SK-N-SH (cell line): ENCODE results near the gene GRIK1. TPM values are rescaled to one million over a fixed set of nuclear protein-coding genes. Genes with fewer than 3 reads are reported as not detected.
"Not testable (repeated sequence)": the region's sequence is repeated elsewhere in the genome, so short reads cannot be mapped to it uniquely, and the experiment has no call there.

Experiments used
- CTCF ChIA-PET: fragments of 300-600, 350-600 bp; formaldehyde crosslinking; extraction: SDS; loops from one replicate; lab custom pipeline; 2021; lab: Yijun Ruan, JAX
- POLR2A ChIA-PET: fragments of 350-600 bp; sonication (Branson Sonifier 250); formaldehyde crosslinking; extraction: SDS; loops from one replicate; lab custom pipeline; 2020; ENCODE audit warnings: antibody characterized with exemption, inconsistent platforms; lab: Yijun Ruan, JAX
- DNase-seq: peaks from one replicate; pipeline ENCODE4 v3.0.0; 2012
- H2AFZ ChIP-seq: fragments of 200-600 bp; sonication (generic); 2 replicates; pipeline ENCODE4 v1.8.1; 2016; ENCODE audit warnings: antibody characterized with exemption, mild to moderate bottlenecking, low read depth
- H3F3A ChIP-seq: fragments of 200-600 bp; sonication (generic); replicated peaks from 2 replicates; pipeline ENCODE3; 2016; ENCODE audit warnings: antibody characterized with exemption, mild to moderate bottlenecking; ENCODE audit not compliant: insufficient read depth
- H3K27ac ChIP-seq, 2 experiments: fragments of 200-500 bp in 1 of 2; fragments of 200-600 bp in 1 of 2; sonication (Bioruptor generic) in 1 of 2; sonication (generic), shearing (Covaris generic) in 1 of 2; 2 replicates each; pipeline versions ENCODE4 v1.5.1 to v1.6.1; 2014 to 2016; ENCODE audit warnings: low read depth in 2 of 2, inconsistent platforms in 1 of 2, low read length in 1 of 2, mild to moderate bottlenecking in 1 of 2, mixed read lengths in 1 of 2
- H3K27me3 ChIP-seq: fragments of 200-600 bp; sonication (generic), shearing (Covaris generic); 2 replicates; pipeline ENCODE4 v1.6.1; 2016; ENCODE audit warnings: mixed run types; ENCODE audit not compliant: insufficient read depth
- H3K36me3 ChIP-seq, 2 experiments: fragments of 200-500 bp in 1 of 2; fragments of 200-600 bp in 1 of 2; sonication (Bioruptor generic) in 1 of 2; sonication (generic) in 1 of 2; replicated peaks in 1 of 2; 2 replicates each; pipeline versions ENCODE3 to v1.5.1; 2014 to 2016; ENCODE audit warnings: low read length in 1 of 2, mild to moderate bottlenecking in 1 of 2; ENCODE audit not compliant: insufficient read depth in 2 of 2, control insufficient read depth in 1 of 2
- H3K4me1 ChIP-seq, 2 experiments: fragments of 200-500 bp in 1 of 2; fragments of 200-600 bp in 1 of 2; sonication (Bioruptor generic) in 1 of 2; sonication (generic), shearing (Covaris generic) in 1 of 2; 2 replicates each; pipeline versions ENCODE4 v1.5.1 to v1.6.1; 2014 to 2016; ENCODE audit warnings: low read depth in 1 of 2, low read length in 1 of 2, mixed run types in 1 of 2; ENCODE audit not compliant: insufficient read depth in 2 of 2, control insufficient read depth in 1 of 2
- H3K4me2 ChIP-seq: fragments of 200-600 bp; sonication (generic), shearing (Covaris generic); 2 replicates; pipeline ENCODE4 v1.6.1; 2017; ENCODE audit warnings: mixed run types
- H3K4me3 ChIP-seq, 2 experiments: fragments of 200-500 bp in 1 of 2; fragments of 200-600 bp in 1 of 2; sonication (Bioruptor generic) in 1 of 2; sonication (generic), shearing (Covaris generic) in 1 of 2; 2 replicates each; pipeline versions ENCODE4 v1.5.1 to v1.8.1; 2014 to 2016; ENCODE audit warnings: low read depth in 2 of 2, inconsistent platforms in 1 of 2, low read length in 1 of 2, mild to moderate bottlenecking in 1 of 2, mixed read lengths in 1 of 2, moderate library complexity in 1 of 2
- H3K79me2 ChIP-seq: fragments of 200-600 bp; sonication (generic); 2 replicates; pipeline ENCODE4 v1.8.1; 2017; ENCODE audit warnings: mild to moderate bottlenecking; ENCODE audit not compliant: insufficient read depth
- H3K9ac ChIP-seq: fragments of 200-600 bp; sonication (generic); 2 replicates; pipeline ENCODE4 v1.6.1; 2017; ENCODE audit warnings: mixed run types
- H3K9me2 ChIP-seq: fragments of 200-600 bp; sonication (generic); 2 replicates; pipeline ENCODE4 v1.6.1; 2017; ENCODE audit warnings: mixed run types
- H3K9me3 ChIP-seq: fragments of 200-600 bp; sonication (generic); 2 replicates; pipeline ENCODE4 v1.6.1; 2017; ENCODE audit warnings: mixed run types, mild to moderate bottlenecking, moderate library complexity
- H4K20me1 ChIP-seq: fragments of 200-600 bp; sonication (generic); 2 replicates; pipeline ENCODE4 v1.6.1; 2017; ENCODE audit warnings: mild to moderate bottlenecking, mixed run types; ENCODE audit not compliant: insufficient read depth
- ELF1 ChIP-seq: IDR thresholded peaks from 2 replicates; pipeline ENCODE4 v1.4.0; 2012
- EP300 ChIP-seq, 2 experiments: IDR thresholded peaks; 2 replicates each; pipeline versions ENCODE4 v1.4.0 to v1.6.1; 2012; ENCODE audit warnings: borderline replicate concordance in 1 of 2, low read depth in 1 of 2, low read length in 1 of 2
- EZH2phosphoT487 ChIP-seq: fragments of 200-600 bp; sonication (generic); IDR thresholded peaks from 2 replicates; pipeline ENCODE4 v1.6.1; 2017; ENCODE audit warnings: low read depth, mixed run types, mild to moderate bottlenecking, antibody characterized with exemption, moderate library complexity, borderline replicate concordance
- FOSL2 ChIP-seq: IDR thresholded peaks from 2 replicates; pipeline ENCODE4 v1.4.0; 2012; ENCODE audit warnings: low read depth, mild to moderate bottlenecking, moderate library complexity, borderline replicate concordance
- FOXM1 ChIP-seq: IDR thresholded peaks from 2 replicates; pipeline ENCODE4 v1.4.0; 2012; ENCODE audit warnings: low read depth, mild to moderate bottlenecking
- GATA2 ChIP-seq: sonication (generic); formaldehyde crosslinking; IDR thresholded peaks from 2 replicates; pipeline ENCODE4 v1.5.0; 2020; ENCODE audit warnings: mild to moderate bottlenecking, missing genetic modification reagents
- IRF3 ChIP-seq: fragments of 150-350 bp; IDR thresholded peaks from 2 replicates; pipeline ENCODE4 v1.6.1; 2016; ENCODE audit warnings: mild to moderate bottlenecking, low read depth, low read length
- MEF2A ChIP-seq: IDR thresholded peaks from 2 replicates; pipeline ENCODE4 v1.4.0; 2012; ENCODE audit warnings: low read depth, borderline replicate concordance
- MXI1 ChIP-seq: IDR thresholded peaks from 2 replicates; pipeline ENCODE4 v1.6.1; 2012; ENCODE audit warnings: mild to moderate bottlenecking, low read depth, low read length, improper control_type of control experiment
- PBX3 ChIP-seq: IDR thresholded peaks from 2 replicates; pipeline ENCODE4; 2012
- POLR2AphosphoS5 ChIP-seq: IDR thresholded peaks from 2 replicates; pipeline ENCODE4 v1.6.1; 2012; ENCODE audit warnings: low read depth, low read length
- RAD21 ChIP-seq: IDR thresholded peaks from 2 replicates; pipeline ENCODE4 v1.6.1; 2012; ENCODE audit warnings: mild to moderate bottlenecking, low read length
- RCOR1 ChIP-seq: fragments of 150-350 bp; IDR thresholded peaks from 2 replicates; pipeline ENCODE4 v1.6.1; 2017; ENCODE audit warnings: antibody characterized with exemption, low read length
- SIN3A ChIP-seq: IDR thresholded peaks from 2 replicates; pipeline ENCODE4 v1.6.1; 2012; ENCODE audit warnings: low read depth, mild to moderate bottlenecking, low read length, moderate library complexity, borderline replicate concordance
- TAF1 ChIP-seq: IDR thresholded peaks from 2 replicates; pipeline ENCODE4 v1.6.1; 2012; ENCODE audit warnings: low read depth, mild to moderate bottlenecking, low read length, moderate library complexity, borderline replicate concordance
- TEAD4 ChIP-seq: IDR thresholded peaks from 2 replicates; pipeline ENCODE4 v1.4.0; 2012; ENCODE audit warnings: mild to moderate bottlenecking, borderline replicate concordance; ENCODE audit not compliant: insufficient read depth
- USF2 ChIP-seq: fragments of 150-350 bp; IDR thresholded peaks from 2 replicates; pipeline ENCODE4 v1.6.1; 2017; ENCODE audit warnings: antibody characterized with exemption, low read length, low read depth, borderline replicate concordance
- WGBS: methylation state at CpG from one replicate; pipeline ENCODE4 v1.1.6; 2017; ENCODE audit warnings: low lambda C conversion rate; 5-methylcytosine and 5-hydroxymethylcytosine counted together
- polyA plus RNA-seq, 3 experiments: library from polyadenylated mRNA; depleted of rRNA; stranded (reverse); fragments of >200 nt; gene quantifications; 2 replicates each; pipeline ENCODE4 v1.2.3, GENCODE V29; 2012

GRIK1 gene
- polyA plus RNA-seq, 1 of the 3 experiments (the other 2 are of a cell fraction): not detected

GRCh38 chr21:29610779-29611360, 328.9 kb downstream of the GRIK1 start:
- Histone ChIP-seq H3K4me1 (no peaks in the 10 kb centered on the region; a peak in 1 of 4 replicates), H3K9me3 (no peaks in the 10 kb centered on the region), H2AFZ (no peak overlapping the region), H3K4me2 (no peak overlapping the region), H3K9me2 (no peaks in the 10 kb centered on the region), H3K36me3 (no peaks in the 10 kb centered on the region), H3K27ac (no peak overlapping the region), H3K27me3 (no peaks in the 10 kb centered on the region), H3K9ac (no peak overlapping the region), H3F3A (no peaks in the 10 kb centered on the region), H3K79me2 (no peaks in the 10 kb centered on the region)
- CTCF ChIA-PET: no interaction called here
- WGBS: 41% methylated on average over 2 of the region's 2 CpGs
- TF ChIP-seq ELF1 (no peak), RAD21 (no peak), POLR2AphosphoS5 (no peak)
- TF ChIP-seq, all 33 proteins: peak for 0
- no peak for DNase-seq
- POLR2A ChIA-PET: no interaction called here
- H4K20me1 ChIP-seq: no peaks in the 10 kb centered on the region
- H3K4me3 ChIP-seq: no peak overlapping the region

- ChIA-PET CTCF (no interaction called here), POLR2A (no interaction called here)
- DNase-seq: no peak
- no peak overlapping the region for H3K27ac ChIP-seq
- no peaks in the 10 kb centered on the region for H4K20me1 ChIP-seq
- 83% methylated on average over 3 of the region's 3 CpGs for WGBS
- H3K4me2 ChIP-seq: no peak overlapping the region
- H3K79me2 ChIP-seq: no peaks in the 10 kb centered on the region
- no peak overlapping the region for H2AFZ ChIP-seq
- H3K36me3 ChIP-seq: no peaks in the 10 kb centered on the region
- H3F3A ChIP-seq: no peaks in the 10 kb centered on the region
- no peaks in the 10 kb centered on the region; a peak in 1 of 4 replicates for H3K4me1 ChIP-seq
- no peak overlapping the region for H3K9ac ChIP-seq
- no peaks in the 10 kb centered on the region for H3K9me2 ChIP-seq
- no peak for TF ChIP-seq GATA2 (CRISPR knock-in tag)
- TF ChIP-seq SIN3A: no peak
- no peak for TF ChIP-seq EZH2phosphoT487
- no peak for TF ChIP-seq USF2
- no peak for TF ChIP-seq EP300 (IDR thresholded peaks at IDR 0.05; ENCODE audit: borderline replicate concordance in 1 of 2, low read depth in 1 of 2, low read length in 1 of 2)
- no peak for TF ChIP-seq TEAD4
- no peak for TF ChIP-seq TAF1
- TF ChIP-seq IRF3: no peak
- TF ChIP-seq FOXM1: no peak
- TF ChIP-seq FOSL2: no peak
- no peak for TF ChIP-seq RCOR1
- TF ChIP-seq MEF2A: no peak
- no peak for TF ChIP-seq MXI1
- no peak for TF ChIP-seq PBX3
- TF ChIP-seq, all 33 proteins: peak for 0
- H3K9me3 ChIP-seq: no peaks in the 10 kb centered on the region
- H3K27me3 ChIP-seq: no peaks in the 10 kb centered on the region
- no peak overlapping the region for H3K4me3 ChIP-seq
Observed at GRCh38 chr21:29606613-29607012, 333.2 kb downstream of the GRIK1 start.

GRCh38 chr21:29605219-29605618, 334.6 kb downstream of the GRIK1 start:
- H3K27ac ChIP-seq, H3K9ac ChIP-seq, H3K27me3 ChIP-seq, H3K4me3 ChIP-seq, H3K4me2 ChIP-seq, H3K9me2 ChIP-seq, POLR2A ChIA-PET, H4K20me1 ChIP-seq, H3K9me3 ChIP-seq, CTCF ChIA-PET, H2AFZ ChIP-seq, H3F3A ChIP-seq, H3K79me2 ChIP-seq, H3K4me1 ChIP-seq, H3K36me3 ChIP-seq, DNase-seq: not testable (repeated sequence)
- WGBS: 70% methylated on average over 3 of the region's 3 CpGs
